Mesothelial cell of epicardium (in vitro differentiated cells): ENCODE measurements around the gene RFNG. TPM values are rescaled to one million over a fixed set of nuclear protein-coding genes. Genes with fewer than 3 reads are reported as not detected.

Experiments used
- DNase-seq, 2 experiments: peaks; one replicate each; pipeline ENCODE4 v3.0.0; 2021; ENCODE audit warnings: low spot score in 2 of 2; ENCODE audit not compliant: unreplicated experiment in 2 of 2
- H3K27ac Mint-ChIP-seq: 2 replicates; pipeline ENCODE4 v1.8.0; 2021; ENCODE audit warnings: mixed read lengths
- H3K27me3 Mint-ChIP-seq: 2 replicates; pipeline ENCODE4 v1.8.0; 2021; ENCODE audit warnings: low read depth, mixed read lengths
- H3K36me3 Mint-ChIP-seq: 2 replicates; pipeline ENCODE4 v1.8.0; 2021; ENCODE audit warnings: mixed read lengths
- H3K4me1 Mint-ChIP-seq: 2 replicates; pipeline ENCODE4 v1.8.0; 2021; ENCODE audit warnings: mixed read lengths
- H3K4me3 Mint-ChIP-seq: 2 replicates; pipeline ENCODE4 v1.8.0; 2021; ENCODE audit warnings: mild to moderate bottlenecking, moderate library complexity, mixed read lengths
- H3K9me3 Mint-ChIP-seq: 2 replicates; pipeline ENCODE4 v1.8.0; 2021; ENCODE audit warnings: mixed read lengths
- total RNA-seq: library from RNA; stranded (reverse); gene quantifications from 3 replicates; pipeline ENCODE4 v1.2.1, GENCODE V29; 2021
- TF ChIP-seq, protein P1 (sequence below): fragments of 200-600 bp; sonication (generic); IDR thresholded peaks from one replicate; pipeline ENCODE4 v1.5.0; 2021; ENCODE audit warnings: antibody characterized with exemption; ENCODE audit not compliant: unreplicated experiment

Gene RFNG
- total RNA-seq, 1 donor from 2014 or later = 57.3 TPM

DNA sequence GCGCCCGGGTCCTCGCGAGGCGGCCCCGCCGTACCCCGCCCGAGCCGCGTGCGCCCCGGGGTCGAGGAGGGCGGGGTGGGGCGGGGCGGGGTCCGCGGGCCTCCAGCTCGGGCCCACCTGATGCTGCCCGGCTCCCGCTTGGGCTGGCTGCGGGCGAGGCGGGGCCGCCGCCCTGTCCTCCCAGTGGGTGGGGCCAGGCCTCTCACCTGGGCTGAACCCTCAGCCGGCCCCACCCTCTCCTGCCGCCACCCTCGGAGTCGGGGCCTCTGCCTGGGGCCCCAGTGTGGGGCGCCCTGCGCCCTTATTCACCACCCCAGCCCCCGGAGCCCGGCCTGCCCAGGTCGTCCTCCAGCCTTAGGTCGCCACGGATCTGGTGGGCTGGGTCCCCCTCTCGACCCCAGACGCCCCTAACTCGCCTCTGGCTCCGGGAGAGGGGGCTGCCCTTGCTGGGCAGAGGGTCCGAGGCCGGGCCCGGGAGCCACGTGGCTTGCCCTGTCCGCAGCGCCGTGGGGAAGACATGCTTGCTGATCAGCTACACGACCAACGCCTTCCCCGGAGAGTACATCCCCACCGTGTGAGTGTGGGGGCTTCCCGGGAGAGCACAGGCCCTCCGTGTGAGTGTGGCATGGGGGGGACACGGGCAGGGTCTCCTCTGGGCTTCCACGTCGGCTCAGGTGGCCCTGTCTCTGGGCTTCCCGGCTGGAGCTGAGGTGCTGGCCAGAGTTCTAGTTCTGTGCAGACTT, 19.6 kb downstream of the RFNG start:
- Mint-ChIP-seq H3K4me3 (peak overlapping the region; percentile 66), H3K9me3 (no peaks in the 10 kb centered on the region), H3K27ac (no peak overlapping the region), H3K36me3 (peaks cover 7% of the 10 kb centered on the region), H3K4me1 (peaks cover 16% of the 10 kb centered on the region), H3K27me3 (no peaks in the 10 kb centered on the region)
- DNase-seq = no peak
- TF ChIP-seq, protein P1, sequence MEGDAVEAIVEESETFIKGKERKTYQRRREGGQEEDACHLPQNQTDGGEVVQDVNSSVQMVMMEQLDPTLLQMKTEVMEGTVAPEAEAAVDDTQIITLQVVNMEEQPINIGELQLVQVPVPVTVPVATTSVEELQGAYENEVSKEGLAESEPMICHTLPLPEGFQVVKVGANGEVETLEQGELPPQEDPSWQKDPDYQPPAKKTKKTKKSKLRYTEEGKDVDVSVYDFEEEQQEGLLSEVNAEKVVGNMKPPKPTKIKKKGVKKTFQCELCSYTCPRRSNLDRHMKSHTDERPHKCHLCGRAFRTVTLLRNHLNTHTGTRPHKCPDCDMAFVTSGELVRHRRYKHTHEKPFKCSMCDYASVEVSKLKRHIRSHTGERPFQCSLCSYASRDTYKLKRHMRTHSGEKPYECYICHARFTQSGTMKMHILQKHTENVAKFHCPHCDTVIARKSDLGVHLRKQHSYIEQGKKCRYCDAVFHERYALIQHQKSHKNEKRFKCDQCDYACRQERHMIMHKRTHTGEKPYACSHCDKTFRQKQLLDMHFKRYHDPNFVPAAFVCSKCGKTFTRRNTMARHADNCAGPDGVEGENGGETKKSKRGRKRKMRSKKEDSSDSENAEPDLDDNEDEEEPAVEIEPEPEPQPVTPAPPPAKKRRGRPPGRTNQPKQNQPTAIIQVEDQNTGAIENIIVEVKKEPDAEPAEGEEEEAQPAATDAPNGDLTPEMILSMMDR = no peak

- TF ChIP-seq, protein P1 = no peak
- peak within 1 kb of the TSS; percentile 76 for H3K27ac Mint-ChIP-seq
- no peaks in the 10 kb centered on the region for H3K27me3 Mint-ChIP-seq
- peaks cover 8% of the 10 kb centered on the region for H3K36me3 Mint-ChIP-seq
- peak within 1 kb of the TSS; percentile 80 for H3K4me3 Mint-ChIP-seq
- no peaks in the 10 kb centered on the region for H3K9me3 Mint-ChIP-seq
- DNase-seq = no peak
- H3K4me1 Mint-ChIP-seq = peaks cover 14% of the 10 kb centered on the region
Observed at GRCh38 chr17:82031303-82031884, 20.2 kb downstream of the RFNG start, which contains the start of gene RAC3. RAC3 (plus strand) TSS chr17:82031678; CDS start chr17:82031762, 84 bp downstream.

- H3K36me3 Mint-ChIP-seq = peaks cover 8% of the 10 kb centered on the region
- H3K9me3 Mint-ChIP-seq = no peaks in the 10 kb centered on the region
- H3K4me3 Mint-ChIP-seq = peak overlapping the region; percentile 80
- TF ChIP-seq, protein P1 = peak; percentile 89
- no peaks in the 10 kb centered on the region for H3K27me3 Mint-ChIP-seq
- peak overlapping the region; percentile 76 for H3K27ac Mint-ChIP-seq
- peak; percentile 83 to 93 for DNase-seq
- H3K4me1 Mint-ChIP-seq = peaks cover 13% of the 10 kb centered on the region
Observed at GRCh38 chr17:82030470-82031302, 20.9 kb downstream of the RFNG start.

- Mint-ChIP-seq H3K27ac (no peak overlapping the region), H3K4me3 (peak overlapping the region; percentile 55), H3K4me1 (peaks cover 8% of the 10 kb centered on the region), H3K36me3 (peaks cover 5% of the 10 kb centered on the region), H3K9me3 (no peaks in the 10 kb centered on the region), H3K27me3 (no peaks in the 10 kb centered on the region)
- TF ChIP-seq, protein P1 = no peak
- no peak for DNase-seq
Observed at GRCh38 chr17:82029990-82030469, 21.6 kb downstream of the RFNG start.

- no peak for DNase-seq
- Mint-ChIP-seq H3K9me3 (no peaks in the 10 kb centered on the region), H3K27ac (no peak overlapping the region), H3K4me3 (peak overlapping the region; percentile 55), H3K4me1 (peaks cover 9% of the 10 kb centered on the region), H3K36me3 (peaks cover 3% of the 10 kb centered on the region), H3K27me3 (no peaks in the 10 kb centered on the region)
- TF ChIP-seq, protein P1 = no peak
Observed at GRCh38 chr17:82029391-82029790, 22.2 kb downstream of the RFNG start.
